Prostate gland (tissue), 2 donors: ENCODE results near the gene CCDC146. TPM values are rescaled to one million over a fixed set of nuclear protein-coding genes. Genes with fewer than 3 reads are reported as not detected.
"Not testable (repeated sequence)": the region's sequence is repeated elsewhere in the genome, so short reads cannot be mapped to it uniquely, and the experiment has no call there.

Source experiments
- DNase-seq: peaks from one replicate; pipeline ENCODE4 v3.0.0-alpha.2; 2019; ENCODE audit warnings: low spot score
- H3K27ac ChIP-seq, 2 donors: fragments of 200-600 bp; sonication (generic); 2 replicates each; pipeline ENCODE4 v1.5.1; 2017 to 2019
- H3K27me3 ChIP-seq: fragments of 200-600 bp; sonication (generic); replicated peaks from 2 replicates; pipeline ENCODE4 v1.5.1; 2019; ENCODE audit not compliant: insufficient read depth
- H3K36me3 ChIP-seq, 2 donors: fragments of 200-600 bp; sonication (generic); 1 replicate in 1 of 2; 2 replicates in 1 of 2; pipeline versions ENCODE4 v1.5.1 to v1.8.1; 2017 to 2019
- H3K4me1 ChIP-seq: fragments of 200-600 bp; sonication (generic); replicated peaks from 2 replicates; pipeline ENCODE4 v1.5.1; 2019
- H3K4me3 ChIP-seq, 2 donors: fragments of 200-600 bp; sonication (generic); 2 replicates each; pipeline ENCODE4 v1.5.1; 2017 to 2019
- H3K9me3 ChIP-seq: fragments of 200-600 bp; sonication (generic); 2 replicates; pipeline ENCODE4 v1.5.1; 2017
- POLR2AphosphoS5 ChIP-seq: sonication (generic); formaldehyde crosslinking; IDR thresholded peaks from one replicate; pipeline ENCODE4 v1.6.1; 2017; ENCODE audit warnings: antibody characterized with exemption
- WGBS: methylation state at CpG from one replicate; pipeline ENCODE4 v1.1.5; 2018; 5-methylcytosine and 5-hydroxymethylcytosine counted together
- intact Hi-C: fragments of 100-400 bp; cut with DNase I; formaldehyde crosslinking; loops from one replicate; pipeline ENCODE4 v1.14.2; 2022
- total RNA-seq, 2 donors: library from RNA; depleted of rRNA; stranded (reverse); fragments of >200 nt; gene quantifications; one replicate each; pipeline ENCODE4 v1.1.0, GENCODE V29; 2016

CCDC146 gene, protein sequence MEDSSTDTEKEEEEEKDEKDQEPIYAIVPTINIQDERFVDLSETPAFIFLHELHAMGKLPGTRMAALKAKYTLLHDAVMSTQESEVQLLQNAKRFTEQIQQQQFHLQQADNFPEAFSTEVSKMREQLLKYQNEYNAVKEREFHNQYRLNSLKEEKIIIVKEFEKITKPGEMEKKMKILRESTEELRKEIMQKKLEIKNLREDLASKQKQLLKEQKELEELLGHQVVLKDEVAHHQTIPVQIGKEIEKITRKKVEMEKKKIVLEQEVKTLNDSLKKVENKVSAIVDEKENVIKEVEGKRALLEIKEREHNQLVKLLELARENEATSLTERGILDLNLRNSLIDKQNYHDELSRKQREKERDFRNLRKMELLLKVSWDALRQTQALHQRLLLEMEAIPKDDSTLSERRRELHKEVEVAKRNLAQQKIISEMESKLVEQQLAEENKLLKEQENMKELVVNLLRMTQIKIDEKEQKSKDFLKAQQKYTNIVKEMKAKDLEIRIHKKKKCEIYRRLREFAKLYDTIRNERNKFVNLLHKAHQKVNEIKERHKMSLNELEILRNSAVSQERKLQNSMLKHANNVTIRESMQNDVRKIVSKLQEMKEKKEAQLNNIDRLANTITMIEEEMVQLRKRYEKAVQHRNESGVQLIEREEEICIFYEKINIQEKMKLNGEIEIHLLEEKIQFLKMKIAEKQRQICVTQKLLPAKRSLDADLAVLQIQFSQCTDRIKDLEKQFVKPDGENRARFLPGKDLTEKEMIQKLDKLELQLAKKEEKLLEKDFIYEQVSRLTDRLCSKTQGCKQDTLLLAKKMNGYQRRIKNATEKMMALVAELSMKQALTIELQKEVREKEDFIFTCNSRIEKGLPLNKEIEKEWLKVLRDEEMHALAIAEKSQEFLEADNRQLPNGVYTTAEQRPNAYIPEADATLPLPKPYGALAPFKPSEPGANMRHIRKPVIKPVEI
- 10 to 100 TPM; 16.5 to 21.4 TPM for total RNA-seq

DNA sequence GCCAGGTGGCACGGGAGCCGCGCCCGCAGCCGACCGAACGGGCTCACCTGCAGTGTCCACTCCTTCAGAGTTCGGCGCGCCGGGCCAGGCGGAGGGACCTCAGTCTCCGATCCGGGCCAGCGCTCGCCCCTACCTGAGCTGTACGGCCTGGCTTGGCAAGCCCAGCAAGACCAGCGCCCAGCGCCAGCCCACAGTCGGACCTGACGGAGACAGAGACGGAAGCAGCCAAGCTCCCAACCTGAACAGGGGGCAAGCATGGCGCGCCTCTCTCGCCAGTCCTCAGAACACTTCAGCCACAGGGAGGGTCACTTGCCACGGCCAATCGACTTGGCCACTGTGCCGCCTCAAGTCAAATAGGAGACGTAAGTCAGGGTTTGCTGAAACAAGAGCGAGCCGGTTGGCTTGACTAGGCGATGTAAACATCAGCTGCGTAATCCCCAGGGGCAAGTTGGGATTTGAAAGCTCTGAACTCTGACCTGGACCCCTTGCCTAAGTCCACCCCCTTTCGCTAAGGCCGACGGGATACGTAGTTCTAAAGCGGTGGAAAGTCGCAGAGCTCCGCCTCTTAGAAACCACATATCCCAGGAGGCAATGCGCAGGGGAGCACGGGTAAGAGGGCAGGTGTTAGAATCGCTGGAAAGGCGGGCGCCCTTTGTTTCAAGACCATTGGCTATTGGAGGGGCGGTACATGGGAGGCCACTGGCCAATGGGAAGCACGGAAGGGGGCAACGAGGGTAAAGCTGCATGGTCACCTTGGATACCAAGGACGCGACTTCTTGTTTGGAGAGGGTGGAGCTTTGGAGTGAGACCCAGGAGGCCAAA lies at the start of gene CCDC146:
CCDC146 (plus strand) TSS at position 756 of the 822 bp plus-strand sequence. CDS start 45,054 bp downstream, outside the sequence.
- DNase-seq = peak; percentile 97

DNA sequence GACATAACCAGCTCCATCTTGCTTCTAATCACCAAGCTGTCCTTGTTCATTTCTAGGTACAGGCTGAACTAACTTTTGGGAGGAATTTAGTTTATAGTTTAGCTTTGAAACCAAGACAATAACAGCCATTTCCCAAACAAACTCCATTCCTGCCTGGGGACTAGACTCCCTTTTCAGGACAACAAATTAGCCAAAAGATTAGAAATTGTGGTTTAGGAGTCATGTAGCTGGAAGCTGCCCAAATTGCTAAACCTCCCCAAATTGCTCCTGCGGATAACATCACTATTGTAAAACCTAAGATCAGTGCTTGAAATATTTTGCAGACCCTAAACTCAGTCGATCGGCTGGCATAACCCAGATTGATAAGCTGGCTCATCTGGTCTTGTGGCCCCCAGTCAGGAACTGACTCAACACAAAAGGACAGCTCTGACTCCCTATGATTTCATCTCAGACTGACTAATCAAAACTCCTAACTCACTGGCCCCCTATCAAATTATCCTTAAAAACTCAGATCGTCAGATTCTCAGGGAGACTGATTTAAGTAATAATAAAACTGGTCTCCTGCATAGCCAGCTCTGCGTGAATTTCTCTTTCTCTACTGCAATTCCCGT lies 47.5 kb upstream of the CCDC146 start:
- intact Hi-C loops, H3K27ac ChIP-seq, H3K9me3 ChIP-seq, DNase-seq, H3K36me3 ChIP-seq, H3K4me1 ChIP-seq, H3K27me3 ChIP-seq, H3K4me3 ChIP-seq: not testable (repeated sequence)
- WGBS = no CpG with 5 or more reads among the region's 6 CpGs

More for the DNA sequence above, at the start of gene CCDC146:
- H3K9me3 ChIP-seq, H3K27me3 ChIP-seq, H3K36me3 ChIP-seq, H3K4me1 ChIP-seq: not testable (repeated sequence)
- H3K27ac ChIP-seq = peak within 1 kb of the TSS; percentile 19 to 47
- H3K4me3 ChIP-seq = peak within 1 kb of the TSS; percentile 45 to 51
- intact Hi-C loops = loop anchor here (10.0 kb wide), 2 partner anchors 123 to 203 kb away; no protein-coding TSS in a partner anchor
- WGBS = under 1% methylated on average over 41 of the region's 50 CpGs
- TF ChIP-seq POLR2AphosphoS5 = peak; percentile 94

DNA sequence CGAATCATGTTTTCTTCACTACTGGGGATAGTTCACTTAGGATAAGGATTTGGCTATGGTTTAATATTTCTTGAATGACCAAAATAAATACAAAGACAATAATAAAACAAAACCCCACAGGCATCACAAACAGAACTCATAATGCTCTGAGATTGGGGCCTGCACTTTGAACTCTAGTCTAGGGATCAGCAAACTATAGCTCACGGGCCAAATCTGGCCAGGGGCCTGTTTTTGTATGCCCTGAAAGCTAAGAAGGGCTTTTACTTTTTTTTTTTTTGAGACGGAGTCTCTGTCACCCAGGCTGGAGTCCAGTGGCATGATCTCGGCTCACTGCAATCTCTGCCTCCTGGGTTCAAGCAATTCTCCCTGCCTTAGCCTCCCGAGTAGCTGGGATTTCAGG lies 45.4 kb upstream of the CCDC146 start:
- WGBS = no CpG with 5 or more reads among the region's 5 CpGs
- H3K27ac ChIP-seq, intact Hi-C loops, H3K4me3 ChIP-seq, H3K27me3 ChIP-seq, DNase-seq, H3K36me3 ChIP-seq, H3K9me3 ChIP-seq, H3K4me1 ChIP-seq: not testable (repeated sequence)

DNA sequence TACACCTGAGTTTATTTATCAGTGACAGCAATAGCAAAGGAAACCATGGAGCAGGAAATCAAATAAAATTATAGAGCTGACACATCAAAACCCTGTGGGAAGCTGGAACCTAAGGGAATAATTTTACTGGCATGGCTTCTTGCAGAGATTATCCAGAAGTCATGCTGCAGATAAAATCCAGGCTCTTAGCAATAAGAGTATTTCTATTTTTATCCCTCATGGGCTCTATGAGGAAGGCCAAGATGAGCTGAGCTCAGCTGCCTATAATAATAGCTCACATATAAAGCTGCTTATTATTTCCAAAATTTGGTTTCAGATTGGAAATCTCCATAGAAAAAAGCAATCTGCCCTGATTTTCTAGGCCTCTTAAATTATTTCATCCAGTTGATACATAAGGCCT lies 43.3 kb upstream of the CCDC146 start:
- H3K4me1 ChIP-seq, intact Hi-C loops, H3K9me3 ChIP-seq, H3K27me3 ChIP-seq, H3K4me3 ChIP-seq, H3K27ac ChIP-seq, DNase-seq, H3K36me3 ChIP-seq: not testable (repeated sequence)

DNA sequence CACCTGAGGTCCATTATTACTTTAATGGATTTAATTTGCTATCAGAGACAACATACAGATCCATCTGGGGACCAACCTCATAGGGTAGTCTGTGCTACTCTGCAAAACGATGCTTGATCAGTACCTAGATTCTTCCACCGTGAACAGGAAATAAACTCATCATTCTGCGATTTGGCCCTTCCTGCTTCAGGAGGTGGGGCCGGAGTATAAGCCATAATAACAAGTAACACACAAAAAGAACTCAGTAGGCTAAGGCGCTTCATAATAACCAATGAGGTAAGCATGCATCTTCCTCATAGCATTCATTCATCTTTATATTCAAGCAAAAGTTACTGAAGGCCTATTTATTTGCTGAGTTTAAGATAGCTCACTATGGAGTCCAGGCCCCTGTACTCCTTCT lies 42.8 kb upstream of the CCDC146 start:
- H3K4me1 ChIP-seq, intact Hi-C loops, H3K9me3 ChIP-seq, H3K27ac ChIP-seq, H3K4me3 ChIP-seq, DNase-seq, H3K27me3 ChIP-seq, H3K36me3 ChIP-seq: not testable (repeated sequence)
- WGBS = 68% methylated on average over 4 of the region's 5 CpGs

DNA sequence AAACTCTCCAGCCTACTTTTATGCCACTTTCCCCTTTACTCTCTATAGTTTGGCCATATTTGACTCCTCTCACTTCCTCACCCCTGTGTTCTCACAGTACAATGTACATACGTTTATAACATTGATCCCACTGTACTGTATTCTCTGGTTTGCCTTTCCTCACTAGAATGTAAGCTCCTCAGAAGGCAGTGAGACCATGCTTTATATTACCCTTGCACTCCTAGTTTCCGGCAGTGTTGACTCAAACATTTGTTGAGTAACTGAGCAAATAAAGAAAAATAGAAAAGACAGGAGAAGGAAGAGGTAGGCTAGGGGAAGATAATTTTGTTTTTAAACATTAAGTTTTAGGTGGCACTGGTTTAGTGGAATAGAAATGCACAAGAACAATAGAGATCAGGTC lies 42.2 kb upstream of the CCDC146 start:
- H3K4me1 ChIP-seq, intact Hi-C loops, DNase-seq, H3K27me3 ChIP-seq, H3K27ac ChIP-seq, H3K36me3 ChIP-seq, H3K4me3 ChIP-seq, H3K9me3 ChIP-seq: not testable (repeated sequence)
- WGBS = 33% methylated on average over 1 of the region's 2 CpGs

DNA sequence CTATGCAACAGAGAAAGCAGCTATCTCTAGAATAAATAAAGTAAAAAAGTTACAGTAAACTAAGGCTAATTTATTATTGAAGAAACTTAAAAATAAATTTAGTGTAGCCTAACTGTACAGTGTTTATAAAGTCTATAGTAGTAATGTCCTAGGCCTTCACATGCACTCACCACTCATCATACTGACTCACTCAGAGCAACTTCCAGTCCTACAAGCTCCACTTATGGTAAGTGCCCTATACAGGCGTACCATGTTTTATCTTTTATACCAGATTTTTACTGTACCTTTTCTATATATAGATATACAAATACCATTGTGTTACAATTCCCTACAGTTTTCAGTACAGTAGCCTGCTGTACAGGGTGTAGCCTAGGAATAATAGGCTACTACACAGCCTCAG lies 40.2 kb upstream of the CCDC146 start:
- H3K4me1 ChIP-seq, H3K36me3 ChIP-seq, H3K27ac ChIP-seq, H3K27me3 ChIP-seq, DNase-seq, H3K4me3 ChIP-seq, H3K9me3 ChIP-seq, intact Hi-C loops: not testable (repeated sequence)
- 100% methylated on average over 1 of the region's 1 CpG for WGBS

DNA sequence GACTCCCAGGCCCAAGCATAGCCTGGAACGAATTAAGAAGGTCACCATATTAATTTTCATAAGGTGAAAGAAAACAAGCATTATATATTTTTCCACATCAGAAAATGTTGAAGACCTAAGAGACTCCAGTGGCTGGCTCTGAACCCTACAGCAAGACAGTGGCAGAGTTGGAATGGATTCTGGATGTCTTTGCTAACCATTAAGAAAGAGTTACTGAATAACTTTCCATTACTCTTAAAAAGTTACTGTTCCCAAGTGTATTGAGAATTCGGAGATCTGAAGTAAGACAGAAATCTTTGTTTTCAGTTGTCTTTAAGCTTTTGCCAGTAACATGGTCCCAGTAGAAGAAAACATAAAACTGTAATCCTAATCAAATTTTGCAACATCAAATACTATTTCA lies 30.1 kb upstream of the CCDC146 start:
- 29% methylated on average over 2 of the region's 2 CpGs for WGBS
- DNase-seq, H3K36me3 ChIP-seq, H3K9me3 ChIP-seq, H3K27ac ChIP-seq, H3K27me3 ChIP-seq, H3K4me1 ChIP-seq, intact Hi-C loops, H3K4me3 ChIP-seq: not testable (repeated sequence)

DNA sequence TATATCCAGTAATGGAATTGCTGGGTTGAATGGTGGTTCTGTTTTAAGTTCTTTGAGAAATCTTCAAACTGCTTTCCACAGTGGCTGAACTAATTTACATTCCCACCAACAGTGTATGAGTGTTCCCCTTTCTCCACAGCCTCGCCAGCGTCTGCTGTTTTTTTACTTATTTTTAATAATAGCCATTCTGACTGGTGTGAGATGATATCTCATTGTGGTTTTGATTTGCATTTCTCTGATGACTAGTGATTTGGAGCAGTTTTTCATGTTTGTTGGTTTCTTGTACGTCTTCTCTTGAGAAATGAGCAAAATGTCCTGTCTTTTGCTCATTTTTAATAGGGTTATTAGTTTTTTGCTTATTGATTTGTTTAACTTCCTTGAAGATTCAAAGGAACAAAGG lies 21.9 kb upstream of the CCDC146 start:
- WGBS = 92% methylated on average over 3 of the region's 3 CpGs
- not testable (repeated sequence) for H3K4me3 ChIP-seq

DNA sequence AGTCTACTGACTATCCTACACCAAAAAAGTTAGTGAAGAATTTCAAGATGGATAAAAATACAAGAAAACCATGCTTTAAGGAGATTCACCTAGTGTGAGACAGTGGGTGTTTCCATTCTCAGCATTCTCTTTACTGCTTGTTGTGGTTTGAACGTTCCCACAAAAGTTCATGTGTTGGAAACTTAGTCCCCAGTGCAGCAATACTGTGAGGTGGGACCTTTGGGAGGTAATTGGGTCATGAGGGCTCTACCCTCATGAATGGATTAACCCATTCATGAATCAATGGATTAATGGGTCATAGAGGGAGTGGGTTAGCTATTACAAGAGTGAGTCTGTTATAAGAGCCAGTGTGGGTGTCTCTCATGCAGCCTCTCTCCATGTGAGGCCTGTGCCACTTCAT lies 21.2 kb upstream of the CCDC146 start:
- H3K4me3 ChIP-seq, H3K27me3 ChIP-seq, H3K4me1 ChIP-seq, H3K36me3 ChIP-seq, H3K9me3 ChIP-seq, intact Hi-C loops, H3K27ac ChIP-seq, DNase-seq: not testable (repeated sequence)
- 78% methylated on average over 1 of the region's 1 CpG for WGBS

More for the DNA sequence above, 21.9 kb upstream of the CCDC146 start:
- H3K27me3 ChIP-seq, H3K36me3 ChIP-seq, H3K27ac ChIP-seq, H3K9me3 ChIP-seq, DNase-seq, intact Hi-C loops, H3K4me1 ChIP-seq: not testable (repeated sequence)

DNA sequence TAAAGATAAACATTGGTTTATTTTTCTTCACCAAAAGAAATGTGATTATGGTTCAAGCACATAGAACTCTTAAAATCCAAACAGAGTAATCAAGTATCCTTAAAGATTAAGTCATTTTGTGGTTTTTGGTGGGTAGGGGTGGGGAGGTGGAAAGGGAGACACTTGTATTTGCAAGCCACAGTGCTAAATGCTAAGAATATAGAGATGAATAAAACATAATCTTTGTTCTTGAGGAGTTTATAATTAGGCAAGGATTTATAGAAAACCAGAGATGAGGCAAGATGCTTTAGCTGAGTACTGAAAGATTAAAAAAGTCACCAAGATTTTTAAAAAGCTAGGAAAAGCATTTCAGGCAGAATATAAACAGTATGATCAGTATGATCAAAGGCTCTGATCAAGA lies 19.7 kb upstream of the CCDC146 start:
- DNase-seq, H3K27ac ChIP-seq, H3K36me3 ChIP-seq, H3K27me3 ChIP-seq, H3K4me1 ChIP-seq, H3K4me3 ChIP-seq, intact Hi-C loops, H3K9me3 ChIP-seq: not testable (repeated sequence)
